Common myeloid progenitor, CD34-positive (primary cell): ENCODE data around the gene HEBP1.

Source experiments
- CTCF ChIA-PET: fragments of 350-600 bp; sonication (Branson Sonifier 250); formaldehyde crosslinking; loops from one replicate; lab custom pipeline; 2021; ENCODE audit warnings: antibody characterized with exemption; lab: Charles Lee
- POLR2A ChIA-PET: fragments of 350-600 bp; sonication (Branson Sonifier 250); formaldehyde crosslinking; loops from one replicate; lab custom pipeline; 2021; ENCODE audit warnings: antibody characterized with exemption; lab: Charles Lee
- DNase-seq, 3 donors: peaks; one replicate each; pipeline versions ENCODE4 v3.0.0 to v3.0.0-alpha.2; 2013
- H3K27ac ChIP-seq, 2 experiments: 1 replicate in 1 of 2; 2 replicates in 1 of 2; pipeline ENCODE4 v1.7.0; 2013; ENCODE audit warnings: inconsistent platforms in 2 of 2, low read length in 2 of 2, mild to moderate bottlenecking in 2 of 2, low read depth in 1 of 2, moderate library complexity in 1 of 2; ENCODE audit not compliant: severe bottlenecking in 2 of 2, insufficient read depth in 1 of 2, poor library complexity in 1 of 2
- H3K27me3 ChIP-seq, 5 experiments: replicated peaks in 2 of 5; 1 replicate in 3 of 5; 2 replicates in 2 of 5; pipeline versions ENCODE4 v1.6.1 to v1.7.0; 2013; ENCODE audit warnings: low read length in 4 of 5, mild to moderate bottlenecking in 2 of 5, moderate library complexity in 2 of 5, inconsistent platforms in 1 of 5; ENCODE audit not compliant: insufficient read depth in 5 of 5, control insufficient read depth in 4 of 5
- H3K36me3 ChIP-seq, 4 experiments: 1 replicate in 2 of 4; 2 replicates in 2 of 4; pipeline versions ENCODE4 v1.6.1 to v1.7.0; 2013; ENCODE audit warnings: low read length in 3 of 4, control low read depth in 1 of 4, mild to moderate bottlenecking in 1 of 4; ENCODE audit not compliant: control insufficient read depth in 4 of 4, insufficient read depth in 4 of 4
- H3K4me1 ChIP-seq, 4 experiments: 1 replicate in 3 of 4; 2 replicates in 1 of 4; pipeline versions ENCODE4 v1.6.1 to v1.7.1; 2013; ENCODE audit warnings: low read length in 3 of 4, mild to moderate bottlenecking in 3 of 4, control low read depth in 1 of 4, inconsistent platforms in 1 of 4, moderate library complexity in 1 of 4; ENCODE audit not compliant: control insufficient read depth in 4 of 4, insufficient read depth in 4 of 4; ENCODE audit errors: control extremely low read depth in 1 of 4
- H3K4me3 ChIP-seq, 7 experiments: 1 replicate in 4 of 7; 2 replicates in 3 of 7; pipeline versions ENCODE4 v1.5.1 to v1.7.0; 2013; ENCODE audit warnings: mild to moderate bottlenecking in 7 of 7, low read length in 6 of 7, moderate library complexity in 6 of 7, inconsistent platforms in 2 of 7, low read depth in 2 of 7, control low read depth in 1 of 7; ENCODE audit not compliant: insufficient read depth in 4 of 7, control insufficient read depth in 1 of 7; ENCODE audit errors: extremely low read depth in 1 of 7
- H3K9me3 ChIP-seq, 5 experiments: 1 replicate in 4 of 5; 2 replicates in 1 of 5; pipeline versions ENCODE4 v1.6.1 to v1.7.1; 2013; ENCODE audit warnings: low read length in 4 of 5, mild to moderate bottlenecking in 2 of 5, inconsistent platforms in 1 of 5, low read depth in 1 of 5, moderate library complexity in 1 of 5; ENCODE audit not compliant: control insufficient read depth in 4 of 5, insufficient read depth in 2 of 5; ENCODE audit errors: control extremely low read depth in 1 of 5
- WGBS: methylation state at CpG from one replicate; pipeline ENCODE4 v1.1.5; 2013; ENCODE audit not compliant: insufficient coverage; 5-methylcytosine and 5-hydroxymethylcytosine counted together

Gene HEBP1

GRCh38 chr12:13026286-13026685, 26.2 kb upstream of the HEBP1 start:
- peak overlapping the region in 1 of 2 experiments; percentile 9 for H3K27ac ChIP-seq
- no peaks in the 10 kb centered on the region for H3K9me3 ChIP-seq
- ChIA-PET POLR2A (no interaction called here), CTCF (interaction anchor here (0.7 kb wide), 1 partner anchor 17 kb away, joined by 3 read pairs; no protein-coding TSS in a partner anchor)
- H3K4me1 ChIP-seq: peaks cover 0 to 18% (median 8%) of the 10 kb centered on the region in 4 experiments
- no peaks in the 10 kb centered on the region for H3K36me3 ChIP-seq
- H3K27me3 ChIP-seq: no peaks in the 10 kb centered on the region
- DNase-seq: no peak
- WGBS: no CpG with 5 or more reads among the region's 1 CpG
- H3K4me3 ChIP-seq: no peak overlapping the region

DNA sequence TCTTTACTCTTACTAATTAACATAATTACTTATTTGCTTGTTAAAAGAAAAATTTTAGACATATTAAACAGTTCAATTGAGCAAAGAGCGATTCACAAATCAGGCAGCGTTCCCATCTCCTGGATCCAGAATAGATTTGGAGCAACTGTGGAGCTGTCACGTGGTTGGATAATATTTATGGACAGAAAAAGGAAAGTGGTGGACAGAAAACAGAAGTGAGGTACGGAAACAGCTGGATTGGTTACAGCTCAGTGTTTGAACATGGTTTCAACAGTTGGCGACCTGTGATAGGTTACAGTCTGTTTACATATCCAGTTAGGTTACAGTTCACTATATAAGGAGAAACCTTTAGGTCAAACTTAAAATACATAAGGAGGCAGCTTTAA, 24.5 kb upstream of the HEBP1 start:
- H3K4me3 ChIP-seq: no peak overlapping the region
- peaks cover 0 to 18% (median 8%) of the 10 kb centered on the region in 4 experiments for H3K4me1 ChIP-seq
- no peaks in the 10 kb centered on the region for H3K9me3 ChIP-seq
- DNase-seq: peak in 2 of 3 donors; percentile 46 to 64
- H3K27me3 ChIP-seq: no peaks in the 10 kb centered on the region
- H3K27ac ChIP-seq: no peak overlapping the region
- POLR2A ChIA-PET: no interaction called here
- H3K36me3 ChIP-seq: no peaks in the 10 kb centered on the region
- 55% methylated on average over 5 of the region's 5 CpGs for whole genome bisulfite sequencing
- CTCF ChIA-PET: interaction anchor here (1.2 kb wide), 1 partner anchor 94 kb away, joined by 3 read pairs; no protein-coding TSS in a partner anchor

DNA sequence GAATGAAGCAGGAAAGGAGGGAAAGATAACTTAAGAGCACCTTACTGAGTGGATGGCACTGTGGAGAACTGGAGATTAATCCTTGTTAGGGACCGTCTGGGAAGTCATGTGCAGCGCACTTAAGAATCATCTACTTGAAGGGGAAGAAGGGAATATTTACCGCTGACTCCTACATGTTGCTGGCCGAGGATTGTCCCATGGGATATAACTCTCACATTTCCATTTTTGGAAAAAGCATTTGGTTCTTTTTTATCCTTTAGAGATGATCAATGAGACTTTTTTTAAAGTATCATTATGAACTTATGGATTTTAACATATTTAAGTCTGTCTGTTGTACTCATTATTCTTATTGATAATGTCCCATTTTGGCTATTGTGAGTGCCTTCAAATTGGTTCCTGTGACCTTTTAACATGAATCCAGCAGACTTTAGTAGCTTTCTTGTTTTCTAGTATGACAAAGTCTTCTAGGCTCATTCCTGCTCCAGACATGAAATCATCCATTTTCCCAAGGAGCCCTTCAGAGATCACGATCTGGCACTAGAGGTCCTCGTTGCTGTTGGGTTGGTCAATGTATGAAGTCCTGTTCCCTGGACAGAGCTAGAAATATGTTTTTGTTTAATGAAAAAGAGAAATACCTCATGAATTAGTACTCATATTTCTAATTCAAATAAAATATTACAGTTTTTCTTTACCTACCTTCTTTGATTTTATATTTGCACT, 23.9 kb upstream of the HEBP1 start:
- H3K9me3 ChIP-seq: no peaks in the 10 kb centered on the region
- ChIA-PET POLR2A (no interaction called here), CTCF (no interaction called here)
- DNase-seq: peak in 2 of 3 donors; percentile 15 to 27
- H3K27ac ChIP-seq: no peak overlapping the region
- no peak overlapping the region for H3K4me3 ChIP-seq
- no peaks in the 10 kb centered on the region for H3K27me3 ChIP-seq
- H3K36me3 ChIP-seq: no peaks in the 10 kb centered on the region
- 100% methylated on average over 3 of the region's 6 CpGs for WGBS
- peaks cover 0 to 18% (median 8%) of the 10 kb centered on the region in 4 experiments for H3K4me1 ChIP-seq

DNA sequence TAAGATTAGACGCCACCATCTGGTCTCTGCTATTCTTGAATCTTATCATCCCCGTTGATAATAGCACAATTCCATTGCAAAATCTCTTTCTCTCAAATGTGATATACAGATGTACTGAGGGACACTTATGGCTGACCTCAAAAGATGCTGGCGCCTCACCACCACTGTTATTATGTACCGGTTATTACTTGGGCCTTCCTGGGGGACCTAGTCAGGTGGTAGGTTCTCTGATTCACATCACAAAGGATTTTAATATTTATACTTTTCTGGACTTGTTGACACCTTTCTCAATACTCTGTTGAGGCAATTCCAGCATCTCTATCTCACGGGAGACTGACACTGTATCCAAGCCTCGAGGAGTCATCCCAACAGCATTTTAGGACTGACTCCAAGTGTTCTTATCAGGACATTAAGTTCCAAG, 22.8 kb upstream of the HEBP1 start:
- WGBS: 97% methylated on average over 3 of the region's 6 CpGs
- CTCF ChIA-PET: interaction anchor here (2.0 to 2.1 kb wide), 2 partner anchors 10 to 22 kb away, joined by 5 to 9 read pairs; partner anchors contain the start of gene FAM234B
- Histone ChIP-seq H3K27me3 (no peaks in the 10 kb centered on the region), H3K4me1 (peaks cover 0 to 13% (median 6%) of the 10 kb centered on the region in 4 experiments), H3K36me3 (no peaks in the 10 kb centered on the region), H3K4me3 (no peak overlapping the region), H3K27ac (no peak overlapping the region), H3K9me3 (no peaks in the 10 kb centered on the region)
- POLR2A ChIA-PET: no interaction called here
- no peak for DNase-seq

DNA sequence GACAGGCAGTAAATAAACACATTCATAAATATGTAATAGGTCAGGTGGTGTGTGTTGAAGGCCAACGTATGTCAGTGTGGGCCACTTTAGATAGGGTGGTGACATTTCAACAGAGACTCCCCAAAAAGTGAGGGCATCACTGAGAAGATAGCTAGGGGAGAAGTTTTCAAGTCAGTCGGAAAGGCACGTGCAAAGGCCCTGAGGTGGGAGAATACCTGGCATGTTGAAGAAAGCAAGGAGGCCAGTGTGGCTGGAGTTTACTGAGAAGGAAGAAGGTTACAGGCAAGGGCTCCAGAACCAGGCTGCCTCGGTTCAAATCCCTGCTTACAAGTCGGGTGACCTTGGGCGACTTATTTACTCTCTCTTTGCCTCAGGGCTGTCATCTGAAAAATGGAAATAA, 11.0 kb upstream of the HEBP1 start:
- no peaks in the 10 kb centered on the region for H3K4me1 ChIP-seq
- H3K36me3 ChIP-seq: no peaks in the 10 kb centered on the region
- DNase-seq: no peak
- no peaks in the 10 kb centered on the region for H3K9me3 ChIP-seq
- ChIA-PET POLR2A (no interaction called here), CTCF (no interaction called here)
- 87% methylated on average over 5 of the region's 6 CpGs for WGBS
- no peaks in the 10 kb centered on the region for H3K27me3 ChIP-seq
- no peak overlapping the region for H3K27ac ChIP-seq
- no peak overlapping the region for H3K4me3 ChIP-seq

DNA sequence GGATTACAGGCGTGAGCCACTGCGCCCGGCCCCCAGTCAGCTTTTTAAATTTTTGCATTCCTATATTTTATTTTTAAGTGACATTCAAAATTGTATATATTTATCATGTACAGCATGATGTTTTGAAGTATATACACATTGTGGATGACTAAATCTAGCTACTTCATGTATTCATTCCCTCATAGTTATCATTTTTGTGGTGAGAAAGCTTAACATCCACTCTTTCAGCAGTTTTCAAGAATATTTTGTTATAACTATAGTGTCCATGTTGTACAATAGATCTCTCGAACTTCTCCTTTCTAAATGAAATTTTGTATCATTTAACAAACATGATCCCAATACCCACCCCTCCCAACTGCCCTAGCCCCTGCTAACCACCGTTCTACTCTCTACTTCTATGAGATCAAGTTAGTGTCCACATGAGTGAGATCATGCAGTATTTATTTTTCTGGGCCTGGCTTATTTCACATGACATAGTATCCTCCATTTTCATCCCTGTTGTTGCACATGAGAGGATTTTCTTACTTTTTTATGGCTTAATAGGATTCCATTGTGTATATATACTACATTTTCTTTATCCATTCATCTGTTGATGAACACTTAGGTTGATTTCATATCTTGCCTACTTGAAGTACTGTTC, 8.8 kb upstream of the HEBP1 start:
- Histone ChIP-seq H3K4me1 (no peaks in the 10 kb centered on the region), H3K27me3 (no peaks in the 10 kb centered on the region), H3K27ac (no peak overlapping the region), H3K36me3 (no peaks in the 10 kb centered on the region), H3K9me3 (no peaks in the 10 kb centered on the region), H3K4me3 (no peak overlapping the region)
- no peak for DNase-seq
- POLR2A ChIA-PET: no interaction called here
- whole genome bisulfite sequencing: 100% methylated on average over 1 of the region's 5 CpGs
- CTCF ChIA-PET: interaction anchor here (0.6 to 1.1 kb wide), 2 partner anchors 86 to 205 kb away, joined by 3 read pairs; no protein-coding TSS in a partner anchor
